Hematopoietic multipotent progenitor cell treated with erythropoietin and hydrocortisone succinate and interleukin-3 and kit ligand, for 15 days (in vitro differentiated cells): ENCODE data around the gene SHOC2.

Experiments used
- DNase-seq: peaks from one replicate; pipeline ENCODE4 v3.0.0-alpha.2; 2015; ENCODE audit warnings: low spot score

The SHOC2 gene

DNA sequence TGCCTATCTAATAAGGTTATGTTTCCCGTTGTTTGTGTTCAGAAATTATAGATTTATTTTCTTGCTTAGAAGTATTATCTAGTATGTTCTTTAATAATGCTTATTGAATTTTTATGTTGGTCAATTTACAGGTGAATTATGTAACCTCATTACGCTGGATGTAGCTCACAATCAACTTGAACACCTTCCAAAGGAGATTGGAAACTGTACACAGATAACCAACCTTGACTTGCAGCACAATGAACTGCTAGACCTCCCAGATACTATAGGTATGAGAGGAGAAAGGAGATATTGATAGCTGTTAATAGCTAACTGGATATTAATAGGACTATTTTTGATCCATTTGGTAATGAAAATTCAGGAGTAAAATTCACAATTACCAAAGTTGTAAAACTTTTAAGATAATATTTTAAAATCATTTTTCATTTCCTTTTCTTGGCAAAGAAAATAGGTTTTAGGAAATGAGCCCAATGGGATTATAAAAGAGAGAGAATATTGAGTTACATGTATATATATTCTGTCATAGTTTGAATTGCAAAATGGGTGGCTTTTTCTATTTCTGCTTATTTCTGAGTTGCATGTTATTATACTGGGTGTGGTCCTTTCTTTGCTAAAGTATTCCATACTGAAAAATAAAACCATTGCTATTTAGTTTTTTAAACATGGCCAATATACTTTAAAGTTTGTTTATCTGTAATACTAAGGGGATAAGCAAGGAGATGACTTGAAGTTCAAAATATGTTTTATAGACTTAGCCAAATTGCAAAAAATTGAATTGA is 66.3 kb downstream of the SHOC2 start:
- DNase-seq = no peak

DNA sequence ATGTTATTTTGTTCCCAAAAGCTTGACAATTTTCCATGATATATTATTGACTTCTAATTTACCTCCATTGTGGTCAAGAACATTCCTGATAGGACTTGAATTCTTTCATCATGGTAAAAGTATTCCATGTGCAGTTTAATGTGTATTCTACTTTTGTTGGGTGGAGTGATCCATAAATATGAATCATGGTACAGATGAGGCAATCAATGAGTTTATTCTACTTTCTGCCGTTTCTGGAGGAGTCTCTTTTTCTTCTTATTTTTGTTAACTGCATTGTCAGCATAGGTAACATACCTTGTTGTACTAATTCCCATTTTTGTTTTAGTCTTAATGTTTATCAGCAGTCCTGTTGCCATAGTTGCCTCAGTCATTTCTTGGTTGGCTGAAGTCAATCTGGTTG is 69.6 kb downstream of the SHOC2 start:
- no peak for DNase-seq

DNA sequence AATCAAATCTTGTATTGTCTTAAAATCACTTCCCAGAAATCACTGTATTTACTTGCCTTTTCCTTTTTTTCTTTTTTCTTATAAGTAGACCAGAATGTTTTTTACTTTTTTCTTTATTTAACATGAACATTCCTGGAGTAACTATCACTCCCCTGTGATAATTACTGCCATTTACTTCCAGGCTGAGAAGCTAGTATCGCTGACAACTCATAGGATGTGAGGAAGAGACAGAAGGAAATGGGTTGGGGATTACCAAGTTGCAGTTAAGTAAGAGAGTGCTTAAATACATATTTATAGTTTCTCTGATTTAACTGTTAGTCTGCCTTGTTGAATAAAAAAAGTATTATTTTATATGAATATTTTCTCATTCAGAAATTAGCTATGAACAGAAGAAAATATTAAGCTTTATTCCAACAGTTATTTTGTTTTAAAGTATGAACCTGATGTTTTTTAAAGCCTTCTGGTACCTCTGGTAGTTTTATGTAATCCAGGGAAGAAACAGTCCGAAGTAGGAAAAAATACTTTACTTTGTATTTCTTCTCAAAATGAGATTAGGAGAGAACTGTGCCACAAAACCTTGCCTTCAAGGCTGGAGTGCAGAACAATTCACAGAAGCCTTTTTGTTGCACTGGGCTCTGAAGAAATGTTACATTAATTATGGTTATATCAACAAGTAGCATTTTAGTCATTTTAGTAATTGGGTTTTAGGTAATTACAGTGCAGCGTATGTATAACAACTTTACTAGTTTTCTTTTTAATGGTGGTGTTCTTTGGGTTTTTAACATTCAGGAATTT is 72.8 kb downstream of the SHOC2 start:
- no peak for DNase-seq

DNA sequence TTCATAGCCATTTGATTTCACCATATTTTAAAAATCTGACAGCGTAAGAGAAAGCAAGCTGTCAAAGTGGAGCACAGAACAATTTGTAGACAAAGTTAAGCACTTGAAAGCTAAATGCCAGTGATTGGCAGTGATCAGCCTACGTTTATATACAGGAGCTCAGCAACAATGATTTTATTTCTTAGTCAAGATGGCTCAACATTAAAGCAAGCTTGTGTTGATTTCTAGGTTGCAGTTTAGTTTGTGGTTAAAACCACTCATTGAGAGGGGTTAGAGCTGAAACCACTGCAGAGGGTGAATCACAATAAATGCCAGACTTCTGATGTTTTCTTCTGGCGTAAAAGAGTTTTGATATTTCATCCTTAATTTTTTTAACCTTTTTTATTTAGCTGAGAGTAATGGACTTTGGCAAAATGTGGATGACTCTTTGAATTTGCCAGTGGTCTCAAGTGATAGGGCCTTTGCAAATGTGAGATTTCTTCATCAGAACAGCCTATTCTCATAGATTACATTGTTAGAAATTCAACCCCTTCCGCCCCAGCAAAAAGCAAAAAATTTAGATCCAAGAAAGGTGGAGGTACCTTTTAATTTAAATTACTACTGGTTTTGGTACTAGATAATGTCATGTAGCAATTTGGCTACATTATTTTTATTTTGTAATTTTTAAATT is 73.8 kb downstream of the SHOC2 start:
- no peak for DNase-seq

GRCh38 chr10:110994406-110995086 is 75.1 kb downstream of the SHOC2 start:
- DNase-seq = no peak

DNA sequence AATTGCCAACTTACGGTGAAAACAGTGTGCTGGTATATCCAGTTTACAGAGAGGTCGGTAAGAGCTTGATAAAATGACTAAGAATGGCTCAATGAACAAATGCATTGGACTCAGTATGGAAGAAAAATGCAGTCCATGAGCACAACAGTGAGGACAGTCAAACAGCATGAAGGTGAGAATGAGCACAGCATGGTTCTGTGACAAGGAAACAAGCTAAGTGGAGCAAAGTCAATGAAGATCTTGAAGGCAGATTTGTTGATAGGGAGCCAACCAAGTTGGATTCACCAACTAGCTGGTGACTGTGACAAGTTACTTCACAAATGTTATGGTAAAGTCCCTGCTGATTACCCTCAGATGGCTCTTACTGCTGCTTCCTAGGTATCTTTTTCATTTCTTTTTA is 75.9 kb downstream of the SHOC2 start:
- DNase-seq = no peak

DNA sequence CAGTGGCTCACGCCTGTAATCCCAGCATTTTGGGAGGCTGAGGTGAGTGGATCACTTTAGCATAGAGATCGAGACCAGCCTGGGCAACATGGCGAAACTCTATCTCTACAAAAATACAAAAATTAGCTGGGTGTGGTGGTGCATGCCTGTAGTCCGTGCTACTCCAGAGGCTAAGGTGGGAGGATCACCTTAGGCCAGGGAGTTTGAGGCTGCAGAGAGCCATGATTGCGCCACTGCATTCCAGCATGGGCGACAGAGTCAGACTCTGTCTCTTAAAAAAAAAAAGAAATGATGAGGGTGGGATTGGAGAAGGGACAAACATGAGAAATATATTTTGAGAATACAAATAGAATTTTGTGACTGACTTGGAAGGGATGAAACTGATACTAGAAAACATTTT is 76.9 kb downstream of the SHOC2 start:
- no peak for DNase-seq

- DNase-seq = no peak
Measured at GRCh38 chr10:111004016-111004415, 84.6 kb downstream of the SHOC2 start.

- no peak for DNase-seq
Measured at GRCh38 chr10:111007486-111007885, 88.1 kb downstream of the SHOC2 start.

DNA sequence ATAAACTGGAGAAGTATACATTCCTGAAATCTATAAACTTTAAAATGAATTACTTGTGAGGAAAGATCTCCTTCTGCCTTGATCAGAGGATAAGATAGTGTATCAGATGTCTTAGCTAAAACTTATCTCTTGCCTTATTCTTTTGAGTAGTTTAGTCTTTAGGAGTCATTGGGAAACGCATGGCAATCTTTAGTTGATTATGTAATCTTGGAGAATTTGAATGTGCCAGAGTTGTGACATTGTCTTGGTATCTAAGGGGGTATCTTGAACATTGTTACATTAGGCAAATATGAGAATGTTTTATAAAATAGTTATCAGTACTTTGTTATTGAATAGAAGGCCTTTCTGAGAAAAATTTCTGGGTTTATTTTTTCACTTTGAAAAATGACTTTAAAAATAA is 95.8 kb downstream of the SHOC2 start:
- no peak for DNase-seq

DNA sequence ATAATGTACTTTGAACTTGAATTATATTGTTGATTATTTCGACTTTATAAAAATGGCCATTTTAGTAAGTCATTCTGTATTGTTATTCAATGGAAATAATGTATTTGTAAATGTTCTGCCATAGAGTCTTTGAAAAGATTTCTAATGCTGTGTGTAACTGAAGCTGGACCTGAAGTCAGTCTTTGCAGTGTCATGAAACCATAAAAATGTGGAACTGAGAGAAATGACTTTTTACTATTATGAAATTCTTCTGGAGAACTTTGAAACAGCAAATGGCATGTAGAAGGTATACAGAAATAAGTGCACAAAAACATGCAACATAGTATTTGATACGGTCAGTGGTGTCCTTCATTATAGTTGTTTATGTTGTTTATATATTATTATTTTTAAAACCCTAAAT is 97.7 kb downstream of the SHOC2 start:
- DNase-seq = no peak

GRCh38 chr10:111018021-111018420 is 98.6 kb downstream of the SHOC2 start:
- no peak for DNase-seq

DNA sequence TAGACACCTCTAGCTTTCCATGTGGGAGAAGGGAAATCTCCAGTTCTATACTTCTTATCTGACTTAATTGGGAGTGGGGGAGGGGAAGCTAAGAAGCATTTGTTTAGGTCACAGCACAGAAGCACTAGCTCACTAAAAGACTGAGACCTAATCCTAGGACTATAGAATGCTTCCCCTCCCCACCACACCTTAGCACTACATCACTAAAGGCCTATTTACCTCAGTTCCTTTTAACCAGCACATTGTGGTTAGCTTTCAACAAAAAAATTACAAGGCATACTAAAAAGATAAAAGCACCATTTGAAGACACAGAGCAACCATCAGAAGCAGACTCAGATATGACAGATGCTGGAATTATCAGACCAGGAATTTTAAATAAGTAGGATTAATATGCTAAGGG is 103.7 kb downstream of the SHOC2 start:
- no peak for DNase-seq

- DNase-seq = no peak
Measured at GRCh38 chr10:111030042-111030750, 110.8 kb downstream of the SHOC2 start.

DNA sequence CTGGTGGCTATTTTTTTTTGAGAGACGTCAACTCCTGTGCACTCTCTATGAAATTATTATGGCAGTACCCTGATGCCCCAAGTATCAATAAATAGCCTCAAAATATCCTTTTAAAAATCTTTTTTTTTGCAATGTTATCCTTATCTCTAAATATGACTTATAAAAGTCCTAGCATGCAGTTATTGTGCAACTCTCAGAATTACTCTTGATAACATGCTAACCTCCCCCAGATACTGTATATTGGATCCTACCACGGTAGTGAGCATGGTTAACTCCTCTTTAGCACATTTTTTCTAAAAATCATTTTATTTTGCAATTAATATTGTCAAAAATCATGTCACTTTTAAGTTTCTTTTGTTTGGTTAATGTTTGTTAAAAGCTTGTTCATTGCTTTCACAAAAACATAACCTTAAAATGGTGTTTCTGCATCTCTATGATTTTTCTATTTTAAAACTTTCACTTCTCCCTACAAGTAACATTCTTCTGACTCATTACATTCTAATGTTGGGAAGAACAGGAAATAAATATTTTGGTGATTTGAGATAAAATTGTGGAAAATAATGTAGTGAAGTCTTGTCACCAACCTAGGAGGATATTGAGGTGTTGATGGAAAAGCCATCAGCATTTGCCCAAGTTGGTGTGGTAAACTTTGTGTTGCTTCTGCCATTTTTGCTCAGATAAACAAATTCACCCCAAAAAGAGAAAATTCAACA is 115.3 kb downstream of the SHOC2 start:
- no peak for DNase-seq

- DNase-seq = no peak
Measured at GRCh38 chr10:111035542-111035941, 116.1 kb downstream of the SHOC2 start.

DNA sequence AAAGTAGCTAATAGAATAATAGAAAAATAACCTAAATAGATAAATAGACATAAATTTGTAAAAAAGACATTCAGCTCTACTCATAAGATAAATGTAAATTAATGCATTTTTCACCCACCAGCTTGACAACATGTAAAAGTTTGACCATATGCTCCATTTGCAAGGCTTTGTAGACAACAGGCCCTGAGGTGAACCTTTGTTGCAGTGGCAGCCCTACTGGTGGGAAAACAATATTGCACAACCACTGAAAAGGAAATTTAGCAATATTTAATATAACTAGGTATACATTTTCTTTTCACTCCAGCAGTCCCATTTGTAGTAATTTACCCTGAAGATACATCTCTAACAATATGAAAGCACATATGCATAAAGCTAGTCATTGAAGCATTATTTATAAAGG is 118.5 kb downstream of the SHOC2 start:
- DNase-seq = no peak

DNA sequence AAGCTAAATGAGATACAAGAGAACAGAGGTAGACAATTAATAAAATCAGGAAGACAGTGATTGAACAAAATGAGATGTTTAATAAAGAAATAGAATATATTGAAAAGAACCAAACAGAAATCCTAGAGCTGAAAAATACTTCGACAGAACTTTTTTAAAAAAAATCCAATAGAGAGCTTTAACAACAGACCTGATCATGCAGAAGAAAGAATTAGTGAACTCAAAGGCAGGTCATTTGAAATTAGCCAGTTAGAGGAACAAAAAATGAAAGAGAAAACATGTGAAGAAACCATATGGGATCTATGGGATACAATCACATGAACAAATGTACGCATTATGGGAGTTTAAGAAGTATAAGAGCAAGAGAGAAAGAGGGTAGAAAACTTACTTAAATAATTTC is 120.1 kb downstream of the SHOC2 start:
- DNase-seq = no peak

- DNase-seq = no peak
Measured at GRCh38 chr10:111057006-111057405, 137.6 kb downstream of the SHOC2 start.
